IPS-18c (cell line): Measurements from ENCODE around the gene FNDC3B.

Experiments used
- H3K4me3 ChIP-seq: 2 replicates; pipeline ENCODE4 v1.7.0; 2013; ENCODE audit warnings: low read depth, mild to moderate bottlenecking, low read length, moderate library complexity; ENCODE audit not compliant: insufficient read depth
- H3K9me3 ChIP-seq: one replicate; pipeline ENCODE4 v1.6.1; 2013; ENCODE audit warnings: mild to moderate bottlenecking, low read length, moderate library complexity; ENCODE audit not compliant: control insufficient read depth, insufficient read depth

Gene FNDC3B

DNA sequence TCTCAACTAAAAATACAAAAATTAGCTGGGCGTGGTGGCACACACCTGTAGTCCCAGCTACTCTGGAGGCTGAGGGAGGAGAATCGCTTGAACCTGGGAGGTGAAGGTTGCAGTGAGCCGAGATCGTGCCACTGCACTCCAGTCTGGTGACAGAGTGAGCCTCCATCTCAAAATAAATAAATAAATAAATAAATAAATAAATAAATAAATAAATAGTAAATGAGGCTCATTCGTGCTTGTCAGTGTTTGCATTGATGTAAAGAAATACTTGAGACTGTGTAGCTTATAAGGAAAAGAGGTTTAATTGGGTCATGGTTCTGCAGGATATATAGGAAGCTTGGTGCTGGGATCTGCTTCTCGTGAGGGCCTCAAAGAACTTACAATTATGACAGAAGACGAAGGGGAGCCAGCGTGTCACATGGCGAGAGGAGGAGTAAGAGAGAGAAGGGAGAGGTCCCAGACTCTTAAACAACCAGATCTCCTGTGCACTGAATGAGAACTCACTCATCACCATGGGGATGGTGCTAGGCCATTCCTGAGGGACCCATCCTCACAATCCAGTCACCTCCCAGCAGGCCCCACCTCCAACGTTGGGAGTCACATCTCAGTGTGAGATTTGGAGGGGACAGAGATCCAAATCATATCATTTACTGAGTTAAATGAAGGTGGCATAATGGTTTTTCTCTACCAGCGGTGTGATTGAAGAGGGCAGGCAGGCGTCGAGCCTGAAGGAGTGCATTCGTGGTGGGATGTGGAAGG lies 104.5 kb downstream of the FNDC3B start:
- H3K9me3 ChIP-seq, result no peaks in the 10 kb centered on the region

DNA sequence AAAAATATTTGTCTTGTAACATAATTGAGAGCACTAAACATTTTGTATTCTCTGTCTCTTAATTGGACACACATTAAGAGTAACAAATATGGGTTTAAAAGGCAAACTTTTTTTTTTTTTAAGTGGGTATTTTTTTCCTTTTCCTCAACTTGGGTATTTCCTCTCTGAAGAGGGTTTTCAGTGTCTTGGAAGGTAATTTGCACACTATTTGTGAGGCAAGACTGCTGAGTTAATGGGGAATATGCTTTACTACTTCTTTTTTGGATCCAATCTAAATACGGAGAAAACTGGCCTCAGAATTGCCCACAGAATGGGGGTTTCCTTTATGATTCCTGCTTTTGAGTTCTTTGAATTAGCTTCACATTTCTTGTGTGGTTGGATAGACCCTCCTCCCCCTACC lies 105.2 kb downstream of the FNDC3B start:
- Histone ChIP-seq H3K4me3 (no peak overlapping the region), H3K9me3 (no peaks in the 10 kb centered on the region)

More for the DNA sequence above, 104.5 kb downstream of the FNDC3B start:
- no peak overlapping the region for H3K4me3 ChIP-seq

DNA sequence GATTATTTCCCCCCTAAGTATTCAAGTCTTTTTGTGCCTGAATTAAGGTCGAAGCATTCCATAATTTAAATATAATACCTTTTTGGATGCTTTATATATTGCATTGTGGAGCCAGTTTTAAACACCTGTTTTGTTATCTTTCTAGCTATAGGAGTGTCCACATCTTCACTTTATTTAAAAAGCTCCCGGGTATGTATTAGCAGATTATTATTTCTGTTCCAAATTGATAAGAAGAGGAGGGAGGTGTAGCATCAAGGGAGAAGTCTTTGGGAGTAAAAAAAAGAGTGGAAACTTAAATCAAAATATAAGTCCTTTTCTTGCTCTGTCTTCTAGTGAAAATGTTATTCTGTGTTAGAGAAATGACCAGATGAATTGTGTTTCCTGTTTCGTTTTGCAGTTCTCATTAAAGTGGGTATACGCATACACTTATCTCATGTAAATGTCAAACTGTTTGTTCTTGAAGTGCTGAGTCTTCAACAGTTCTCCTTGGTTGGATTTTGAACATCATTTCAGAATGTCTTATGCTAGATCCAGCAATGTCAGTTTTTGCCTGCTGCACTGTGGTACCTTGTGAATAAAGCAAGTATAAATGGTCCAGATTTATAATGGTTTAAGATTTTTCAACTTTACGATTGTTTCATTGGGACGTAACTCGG lies 105.8 kb downstream of the FNDC3B start:
- Histone ChIP-seq H3K4me3 (no peak overlapping the region), H3K9me3 (no peaks in the 10 kb centered on the region)

DNA sequence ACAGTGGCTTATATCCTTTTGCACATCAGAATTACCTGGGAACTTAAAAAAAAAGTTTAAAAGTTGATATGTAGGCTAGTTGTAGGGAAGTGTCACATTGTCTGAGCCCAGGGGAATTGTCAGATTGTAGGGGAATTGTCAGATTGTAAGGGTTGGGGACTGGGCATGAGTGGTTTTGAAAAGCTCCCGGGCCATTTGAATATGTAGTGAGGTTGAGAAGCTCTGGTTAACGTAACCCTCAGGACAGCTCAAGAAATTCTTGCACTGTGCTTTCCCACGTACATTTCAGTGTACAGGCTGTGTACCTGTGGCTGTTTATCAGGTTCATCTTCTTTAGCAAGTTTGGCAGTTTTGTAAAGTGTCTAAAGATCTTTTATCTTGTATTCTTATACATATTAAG lies 107.0 kb downstream of the FNDC3B start:
- H3K9me3 ChIP-seq, result no peaks in the 10 kb centered on the region
- no peak overlapping the region for H3K4me3 ChIP-seq

DNA sequence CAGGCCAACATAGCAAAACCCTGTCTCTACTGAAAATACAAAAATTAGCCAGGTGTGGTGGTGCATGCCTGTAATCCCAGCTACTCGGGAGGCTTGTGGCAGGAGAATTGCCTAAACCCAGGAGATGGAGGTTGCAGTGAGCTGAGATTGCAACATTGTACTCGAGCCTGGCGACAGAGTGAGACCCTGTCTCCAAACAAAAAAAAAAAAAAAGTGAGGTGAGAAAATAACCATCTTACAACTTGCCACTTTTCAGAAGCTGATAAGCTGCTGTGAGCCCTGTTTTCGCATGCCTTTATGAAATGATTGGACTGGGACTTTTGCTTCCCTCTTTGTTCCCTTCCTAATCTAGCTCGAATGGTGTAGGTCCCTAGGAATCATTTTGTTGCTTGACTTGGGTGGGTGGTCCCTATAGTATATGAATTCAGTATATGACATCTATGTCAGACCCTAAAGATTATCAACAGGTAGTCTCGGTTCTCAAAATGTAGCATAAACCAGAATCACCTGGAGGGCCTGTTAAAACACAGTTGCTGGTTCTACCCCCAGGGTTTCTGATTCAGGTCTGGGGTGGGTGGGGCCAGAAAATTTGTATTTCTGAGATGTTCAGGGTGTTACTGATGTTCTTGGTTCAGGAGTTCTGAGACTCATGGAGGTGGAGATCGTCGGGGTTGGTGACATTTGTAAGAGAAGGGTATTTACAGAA lies 107.9 kb downstream of the FNDC3B start:
- Histone ChIP-seq H3K4me3 (no peak overlapping the region), H3K9me3 (no peaks in the 10 kb centered on the region)

DNA sequence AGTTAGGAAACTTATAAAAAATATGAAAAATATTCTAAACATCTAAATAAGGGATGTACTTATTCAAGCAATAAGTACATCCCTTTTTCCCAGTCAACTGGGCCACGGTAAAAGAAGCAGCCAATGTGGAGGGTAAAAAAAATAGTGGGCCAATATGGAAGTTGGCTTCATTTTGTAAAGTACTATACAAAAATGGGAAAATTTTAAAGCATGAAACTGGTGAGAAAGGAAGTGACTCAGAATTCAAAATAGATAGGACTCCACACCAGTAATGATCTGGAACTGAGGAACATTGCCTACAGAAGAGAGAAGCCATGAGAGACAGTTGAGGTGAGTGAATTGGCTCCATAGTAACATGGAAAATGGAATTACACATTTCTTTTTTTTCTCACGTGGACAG lies 108.9 kb downstream of the FNDC3B start:
- H3K9me3 ChIP-seq, result no peaks in the 10 kb centered on the region
- H3K4me3 ChIP-seq, result no peak overlapping the region

DNA sequence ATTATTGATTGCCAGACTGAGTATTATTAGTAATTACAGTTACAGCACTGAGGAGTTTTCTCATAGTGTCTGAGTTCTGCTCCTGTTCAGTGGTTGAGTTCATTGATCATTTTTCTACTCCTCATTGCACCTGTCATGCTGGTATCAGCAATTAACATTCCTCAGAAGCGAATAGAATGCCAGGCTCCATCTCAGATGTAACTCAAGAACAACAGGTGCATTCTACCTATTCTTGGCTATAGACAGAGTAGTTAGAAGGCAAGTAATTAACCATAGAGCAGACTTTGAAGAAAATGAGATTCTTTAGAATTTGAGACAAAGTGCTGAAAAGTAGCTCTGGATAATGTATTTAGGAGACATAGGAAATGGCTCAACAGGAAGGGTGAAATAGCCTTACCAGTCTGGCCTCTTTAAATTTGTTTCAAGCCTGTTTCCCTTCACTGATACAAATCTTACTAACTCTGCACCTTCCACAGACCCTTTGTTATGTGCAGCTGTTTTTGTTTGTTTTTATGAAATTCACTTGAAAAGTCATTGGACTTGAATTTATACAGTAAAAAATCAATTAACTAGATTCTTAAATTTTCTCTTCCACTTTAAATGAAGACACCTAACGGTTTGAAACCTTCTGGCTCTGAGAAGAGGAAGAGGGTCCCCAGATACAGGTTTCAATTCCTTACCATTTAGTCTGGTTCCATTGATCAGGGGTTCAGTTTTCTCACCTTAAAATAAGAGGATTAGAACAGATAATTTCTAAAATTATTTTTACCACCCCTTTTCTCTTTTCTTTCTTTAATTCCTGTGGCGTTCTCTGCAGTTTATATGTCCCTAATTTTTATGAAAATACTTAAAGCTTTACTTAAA lies 109.6 kb downstream of the FNDC3B start:
- no peaks in the 10 kb centered on the region for H3K9me3 ChIP-seq
- no peak overlapping the region for H3K4me3 ChIP-seq

DNA sequence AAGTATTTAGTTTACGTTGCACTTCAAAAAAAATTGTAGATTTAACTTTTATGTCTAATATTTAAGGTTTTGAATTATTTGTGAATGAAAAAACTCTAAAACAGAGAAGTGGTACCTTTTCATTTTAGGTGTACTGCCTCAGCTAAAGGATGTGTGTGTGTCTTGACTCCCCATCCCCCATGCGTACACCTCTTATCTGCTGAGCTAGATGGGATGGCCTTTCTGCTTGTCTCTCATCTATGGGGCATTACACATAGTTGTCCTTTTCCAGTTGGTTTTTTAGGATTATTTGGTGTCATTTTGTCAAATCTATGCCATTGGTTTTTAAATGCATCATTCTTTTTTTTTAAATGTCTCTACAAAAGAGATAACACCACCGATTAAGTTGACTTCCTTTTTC lies 110.9 kb downstream of the FNDC3B start:
- H3K9me3 ChIP-seq, result no peaks in the 10 kb centered on the region
- H3K4me3 ChIP-seq, result no peak overlapping the region

DNA sequence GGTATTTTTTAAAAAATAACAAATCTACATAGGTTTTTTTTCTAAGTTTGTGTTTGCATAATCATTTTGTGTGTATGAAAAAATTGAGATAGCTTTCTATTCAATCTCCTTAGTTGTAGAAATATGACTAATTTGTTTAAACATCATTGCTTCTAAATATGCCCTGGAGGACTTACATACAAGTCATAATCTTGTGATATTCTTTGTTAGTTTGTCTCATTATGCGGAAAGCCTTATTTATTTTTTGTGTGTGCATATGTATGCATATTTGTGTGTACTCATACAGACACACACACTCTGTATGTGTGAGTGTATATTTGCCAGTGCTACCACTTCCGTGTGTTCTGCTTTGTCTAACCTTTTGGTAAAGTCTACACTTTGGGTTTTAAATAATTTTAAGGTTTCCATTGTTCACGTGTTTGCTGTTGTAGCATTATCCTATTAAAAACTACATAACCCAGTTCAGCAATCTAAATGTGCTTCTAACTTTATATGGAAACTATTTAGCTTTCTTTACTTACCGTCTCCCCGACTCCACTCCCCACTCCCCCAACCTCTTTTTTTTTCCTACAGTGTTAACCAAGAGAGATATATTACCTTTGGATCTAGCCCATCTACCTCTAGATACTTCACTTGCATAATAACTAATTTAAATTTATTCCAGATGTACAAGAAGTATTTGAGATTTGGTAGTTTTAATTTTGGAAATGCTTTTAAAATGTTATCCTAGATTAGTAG lies 111.7 kb downstream of the FNDC3B start:
- Histone ChIP-seq H3K9me3 (no peaks in the 10 kb centered on the region), H3K4me3 (no peak overlapping the region)

DNA sequence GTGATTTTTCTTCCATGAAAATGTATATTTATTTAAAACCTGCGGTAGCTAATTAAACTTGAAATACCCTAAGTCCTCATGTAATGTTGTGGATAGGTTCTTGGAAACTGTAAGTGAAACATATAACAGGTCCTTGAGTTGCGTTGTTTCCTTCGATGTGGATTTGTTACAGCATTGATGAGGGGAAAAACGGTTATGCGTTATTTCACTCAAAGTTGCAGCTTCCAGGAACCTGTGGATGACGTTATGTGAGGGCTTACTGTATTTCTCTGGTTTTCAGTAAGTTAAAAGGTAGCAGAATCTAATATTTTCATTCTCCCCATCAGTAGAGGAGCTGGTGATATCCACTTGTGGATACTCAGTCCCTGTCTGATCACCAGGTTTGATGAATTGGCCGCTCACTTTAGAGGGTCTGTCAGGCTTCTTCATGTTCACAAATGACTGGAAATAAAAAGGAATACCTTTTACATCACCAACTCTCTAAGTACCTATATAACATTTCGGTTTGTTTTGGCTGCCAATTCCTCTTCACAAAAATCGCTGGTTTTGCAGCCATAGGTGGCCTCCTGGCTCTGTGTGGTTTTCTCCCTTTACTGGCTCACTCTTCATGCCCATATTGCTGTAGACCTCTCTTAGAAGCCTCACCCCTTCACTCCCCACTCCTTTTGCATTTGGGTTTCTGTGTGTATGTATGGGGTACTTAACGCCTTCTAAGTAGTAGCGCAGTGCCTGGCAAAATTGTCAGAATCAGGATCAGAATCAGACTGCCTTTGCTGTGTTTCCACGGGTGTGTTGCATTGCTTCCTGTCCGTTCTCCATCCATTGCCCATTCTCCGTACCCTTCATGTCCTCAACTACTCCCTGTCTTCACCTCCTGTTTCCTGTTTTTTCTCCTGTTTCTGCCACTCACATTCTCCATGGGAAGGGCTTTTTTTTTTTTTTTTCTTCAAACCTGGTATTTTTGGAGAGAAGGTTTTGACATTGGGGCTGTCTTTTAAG lies 112.6 kb downstream of the FNDC3B start:
- no peaks in the 10 kb centered on the region for H3K9me3 ChIP-seq
- no peak overlapping the region for H3K4me3 ChIP-seq

DNA sequence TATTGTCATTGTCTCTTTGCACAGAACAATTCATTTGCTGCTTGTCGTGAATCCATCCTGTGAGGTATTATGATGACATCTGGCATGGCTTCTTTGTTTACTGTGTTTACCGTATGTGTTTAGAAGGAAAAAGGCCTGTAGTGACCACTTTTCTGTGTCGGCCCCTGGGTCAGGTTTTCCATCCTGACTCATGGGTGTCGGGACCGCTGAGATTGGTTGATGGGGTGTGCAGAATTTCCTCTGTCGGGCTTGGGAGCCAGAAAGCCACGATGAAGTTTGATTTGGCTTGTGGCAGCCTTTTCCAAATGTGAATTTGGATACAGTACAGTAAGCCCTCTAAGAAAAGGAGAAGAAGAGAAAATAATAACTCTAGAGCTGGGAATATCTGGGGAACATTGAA lies 113.5 kb downstream of the FNDC3B start:
- Histone ChIP-seq H3K9me3 (no peaks in the 10 kb centered on the region), H3K4me3 (no peak overlapping the region)

DNA sequence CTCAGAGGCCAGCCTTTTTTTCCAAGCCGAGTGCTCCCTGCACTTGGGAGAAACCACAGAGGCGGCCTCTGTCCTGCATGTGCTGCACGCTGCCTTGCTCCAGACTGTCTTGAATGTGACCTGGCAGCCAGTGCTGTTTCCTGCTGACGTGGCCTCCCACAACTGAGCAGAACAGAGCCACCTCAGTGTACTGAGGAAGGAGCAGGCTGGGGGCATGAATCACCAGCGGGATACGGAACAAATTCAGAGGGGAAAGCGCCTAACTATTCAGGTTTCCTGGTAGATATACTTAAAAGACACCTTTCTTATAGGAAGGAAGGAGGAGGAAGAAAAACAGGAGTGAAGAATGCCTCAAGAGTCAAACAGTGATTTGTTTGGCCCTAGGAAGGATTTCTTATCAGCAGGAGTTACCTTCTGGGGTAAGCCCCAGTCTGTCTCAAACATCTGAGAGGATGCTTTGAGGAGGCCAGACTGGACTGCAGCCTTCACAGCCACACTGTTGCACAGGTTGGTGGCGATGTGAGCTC lies 114.0 kb downstream of the FNDC3B start:
- Histone ChIP-seq H3K9me3 (no peaks in the 10 kb centered on the region), H3K4me3 (no peak overlapping the region)

DNA sequence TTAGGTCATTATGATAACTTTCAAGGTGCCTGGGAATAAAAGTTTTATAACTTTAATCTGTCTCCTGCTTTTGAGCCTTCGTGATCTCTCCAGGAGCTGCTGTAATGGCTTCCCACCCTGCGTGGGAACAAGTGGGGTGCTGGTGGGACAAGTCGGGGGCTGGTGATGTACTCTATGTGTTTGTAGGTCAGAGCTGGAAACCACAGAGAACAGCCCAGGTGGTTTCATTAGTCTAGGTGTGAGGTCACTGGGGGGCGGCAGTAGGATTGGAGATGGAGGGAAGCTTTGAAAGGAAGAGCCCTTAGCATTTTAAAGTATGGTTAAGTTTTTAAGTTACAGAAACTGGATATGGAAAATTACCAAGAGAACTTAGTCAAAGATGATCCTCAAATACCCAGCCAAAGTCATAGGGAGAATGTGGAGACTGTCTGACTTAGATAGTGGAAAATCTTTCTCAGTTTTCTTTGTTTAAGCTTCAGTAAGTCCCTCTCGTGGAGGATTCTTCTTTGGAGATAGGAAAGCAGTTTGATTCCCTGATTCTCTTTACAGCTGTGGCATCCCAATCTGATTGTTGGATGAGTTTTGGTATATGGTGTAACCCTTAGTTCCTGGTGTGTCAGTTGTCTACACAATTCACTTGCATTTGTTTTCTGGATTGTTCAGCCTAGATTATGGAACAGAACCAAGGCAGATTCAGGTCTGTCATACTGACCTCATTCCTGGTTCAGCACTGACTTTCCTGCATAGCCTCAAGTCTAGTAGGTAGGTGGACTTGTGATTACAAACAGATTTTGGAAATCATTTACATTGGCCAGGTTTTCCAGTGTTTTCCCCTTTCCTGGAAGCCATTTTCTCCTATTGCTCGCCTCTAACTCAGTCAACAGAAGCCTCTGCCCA lies 115.6 kb downstream of the FNDC3B start:
- no peaks in the 10 kb centered on the region for H3K9me3 ChIP-seq
- no peak overlapping the region for H3K4me3 ChIP-seq

DNA sequence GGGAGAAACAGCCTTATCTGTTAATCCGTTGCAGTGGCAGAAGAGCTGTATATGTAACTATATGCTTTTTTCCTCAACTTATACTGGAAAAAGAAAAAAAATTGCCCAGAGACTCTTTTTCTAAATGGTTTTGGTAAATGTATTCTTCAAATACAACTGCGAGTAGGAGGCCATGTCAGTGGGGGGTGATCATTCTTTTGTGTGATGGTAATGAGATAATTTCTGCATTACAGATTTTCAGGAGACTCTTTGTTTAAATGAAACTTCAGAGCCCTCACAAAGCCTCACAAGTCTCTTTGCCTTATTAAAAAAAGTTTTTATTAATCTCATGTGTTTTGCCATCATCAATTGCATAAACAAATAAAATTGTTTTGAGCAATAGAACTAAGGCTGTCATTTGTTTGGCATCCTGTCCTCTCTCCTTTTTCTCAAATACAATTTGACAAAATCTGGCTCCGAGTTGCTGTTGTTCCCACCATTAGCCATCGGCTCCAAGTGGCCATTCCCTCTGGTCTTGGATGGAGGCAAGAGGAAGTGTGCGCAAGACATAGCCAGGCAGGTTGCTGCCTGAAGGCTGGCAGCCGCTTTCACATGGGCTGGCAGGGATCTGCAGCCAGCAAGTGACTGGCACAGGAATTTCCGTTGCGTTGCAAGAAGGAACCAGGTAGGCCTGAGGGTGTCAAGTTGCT lies 116.7 kb downstream of the FNDC3B start:
- no peaks in the 10 kb centered on the region for H3K9me3 ChIP-seq
- H3K4me3 ChIP-seq, result no peak overlapping the region
